SK-N-SH (cell line): ENCODE results near the gene SCUBE3. TPM values are rescaled to one million over a fixed set of nuclear protein-coding genes. Genes with fewer than 3 reads are reported as not detected.

ENCODE experiments used
- CTCF ChIA-PET: fragments of 300-600, 350-600 bp; formaldehyde crosslinking; extraction: SDS; loops from one replicate; lab custom pipeline; 2021; lab: Yijun Ruan, JAX
- POLR2A ChIA-PET: fragments of 350-600 bp; sonication (Branson Sonifier 250); formaldehyde crosslinking; extraction: SDS; loops from one replicate; lab custom pipeline; 2020; ENCODE audit warnings: antibody characterized with exemption, inconsistent platforms; lab: Yijun Ruan, JAX
- DNase-seq: peaks from one replicate; pipeline ENCODE4 v3.0.0; 2012
- H2AFZ ChIP-seq: fragments of 200-600 bp; sonication (generic); 2 replicates; pipeline ENCODE4 v1.8.1; 2016; ENCODE audit warnings: antibody characterized with exemption, mild to moderate bottlenecking, low read depth
- H3F3A ChIP-seq: fragments of 200-600 bp; sonication (generic); replicated peaks from 2 replicates; pipeline ENCODE3; 2016; ENCODE audit warnings: antibody characterized with exemption, mild to moderate bottlenecking; ENCODE audit not compliant: insufficient read depth
- H3K27ac ChIP-seq, 2 experiments: fragments of 200-500 bp in 1 of 2; fragments of 200-600 bp in 1 of 2; sonication (Bioruptor generic) in 1 of 2; sonication (generic), shearing (Covaris generic) in 1 of 2; 2 replicates each; pipeline versions ENCODE4 v1.5.1 to v1.6.1; 2014 to 2016; ENCODE audit warnings: low read depth in 2 of 2, inconsistent platforms in 1 of 2, low read length in 1 of 2, mild to moderate bottlenecking in 1 of 2, mixed read lengths in 1 of 2
- H3K27me3 ChIP-seq: fragments of 200-600 bp; sonication (generic), shearing (Covaris generic); 2 replicates; pipeline ENCODE4 v1.6.1; 2016; ENCODE audit warnings: mixed run types; ENCODE audit not compliant: insufficient read depth
- H3K36me3 ChIP-seq, 2 experiments: fragments of 200-500 bp in 1 of 2; fragments of 200-600 bp in 1 of 2; sonication (Bioruptor generic) in 1 of 2; sonication (generic) in 1 of 2; replicated peaks in 1 of 2; 2 replicates each; pipeline versions ENCODE3 to v1.5.1; 2014 to 2016; ENCODE audit warnings: low read length in 1 of 2, mild to moderate bottlenecking in 1 of 2; ENCODE audit not compliant: insufficient read depth in 2 of 2, control insufficient read depth in 1 of 2
- H3K4me1 ChIP-seq, 2 experiments: fragments of 200-500 bp in 1 of 2; fragments of 200-600 bp in 1 of 2; sonication (Bioruptor generic) in 1 of 2; sonication (generic), shearing (Covaris generic) in 1 of 2; 2 replicates each; pipeline versions ENCODE4 v1.5.1 to v1.6.1; 2014 to 2016; ENCODE audit warnings: low read depth in 1 of 2, low read length in 1 of 2, mixed run types in 1 of 2; ENCODE audit not compliant: insufficient read depth in 2 of 2, control insufficient read depth in 1 of 2
- H3K4me2 ChIP-seq: fragments of 200-600 bp; sonication (generic), shearing (Covaris generic); 2 replicates; pipeline ENCODE4 v1.6.1; 2017; ENCODE audit warnings: mixed run types
- H3K4me3 ChIP-seq, 2 experiments: fragments of 200-500 bp in 1 of 2; fragments of 200-600 bp in 1 of 2; sonication (Bioruptor generic) in 1 of 2; sonication (generic), shearing (Covaris generic) in 1 of 2; 2 replicates each; pipeline versions ENCODE4 v1.5.1 to v1.8.1; 2014 to 2016; ENCODE audit warnings: low read depth in 2 of 2, inconsistent platforms in 1 of 2, low read length in 1 of 2, mild to moderate bottlenecking in 1 of 2, mixed read lengths in 1 of 2, moderate library complexity in 1 of 2
- H3K79me2 ChIP-seq: fragments of 200-600 bp; sonication (generic); 2 replicates; pipeline ENCODE4 v1.8.1; 2017; ENCODE audit warnings: mild to moderate bottlenecking; ENCODE audit not compliant: insufficient read depth
- H3K9ac ChIP-seq: fragments of 200-600 bp; sonication (generic); 2 replicates; pipeline ENCODE4 v1.6.1; 2017; ENCODE audit warnings: mixed run types
- H3K9me2 ChIP-seq: fragments of 200-600 bp; sonication (generic); 2 replicates; pipeline ENCODE4 v1.6.1; 2017; ENCODE audit warnings: mixed run types
- H3K9me3 ChIP-seq: fragments of 200-600 bp; sonication (generic); 2 replicates; pipeline ENCODE4 v1.6.1; 2017; ENCODE audit warnings: mixed run types, mild to moderate bottlenecking, moderate library complexity
- H4K20me1 ChIP-seq: fragments of 200-600 bp; sonication (generic); 2 replicates; pipeline ENCODE4 v1.6.1; 2017; ENCODE audit warnings: mild to moderate bottlenecking, mixed run types; ENCODE audit not compliant: insufficient read depth
- CTCF ChIP-seq: fragments of 200-600 bp; sonication (generic); IDR thresholded peaks from 2 replicates; pipeline ENCODE4 v1.6.1; 2017; ENCODE audit warnings: antibody characterized with exemption, mild to moderate bottlenecking, moderate library complexity
- ELF1 ChIP-seq: IDR thresholded peaks from 2 replicates; pipeline ENCODE4 v1.4.0; 2012
- EZH2phosphoT487 ChIP-seq: fragments of 200-600 bp; sonication (generic); IDR thresholded peaks from 2 replicates; pipeline ENCODE4 v1.6.1; 2017; ENCODE audit warnings: low read depth, mixed run types, mild to moderate bottlenecking, antibody characterized with exemption, moderate library complexity, borderline replicate concordance
- MAX ChIP-seq: IDR thresholded peaks from 2 replicates; pipeline ENCODE4 v1.4.0; 2012; ENCODE audit warnings: low read depth
- MEF2A ChIP-seq: IDR thresholded peaks from 2 replicates; pipeline ENCODE4 v1.4.0; 2012; ENCODE audit warnings: low read depth, borderline replicate concordance
- NFIC ChIP-seq: IDR thresholded peaks from 2 replicates; pipeline ENCODE4 v1.4.0; 2012; ENCODE audit warnings: borderline replicate concordance
- PBX3 ChIP-seq: IDR thresholded peaks from 2 replicates; pipeline ENCODE4; 2012
- RAD21 ChIP-seq: IDR thresholded peaks from 2 replicates; pipeline ENCODE4 v1.6.1; 2012; ENCODE audit warnings: mild to moderate bottlenecking, low read length
- REST ChIP-seq: IDR thresholded peaks from 2 replicates; pipeline ENCODE4 v1.6.1; 2012; ENCODE audit warnings: mild to moderate bottlenecking, low read depth, low read length, moderate library complexity
- RFX5 ChIP-seq: IDR thresholded peaks from 2 replicates; pipeline ENCODE4 v1.6.1; 2012; ENCODE audit warnings: mild to moderate bottlenecking, improper control_type of control experiment, low read length
- SIN3A ChIP-seq: IDR thresholded peaks from 2 replicates; pipeline ENCODE4 v1.6.1; 2012; ENCODE audit warnings: low read depth, mild to moderate bottlenecking, low read length, moderate library complexity, borderline replicate concordance
- USF2 ChIP-seq: fragments of 150-350 bp; IDR thresholded peaks from 2 replicates; pipeline ENCODE4 v1.6.1; 2017; ENCODE audit warnings: antibody characterized with exemption, low read length, low read depth, borderline replicate concordance
- WGBS: methylation state at CpG from one replicate; pipeline ENCODE4 v1.1.6; 2017; ENCODE audit warnings: low lambda C conversion rate; 5-methylcytosine and 5-hydroxymethylcytosine counted together
- polyA plus RNA-seq, 3 experiments: library from polyadenylated mRNA; depleted of rRNA; stranded (reverse); fragments of >200 nt; gene quantifications; 2 replicates each; pipeline ENCODE4 v1.2.3, GENCODE V29; 2012

Gene SCUBE3
- polyA plus RNA-seq, 1 of the 3 experiments (the other 2 are of a cell fraction), result 2.0 TPM

GRCh38 chr6:35164868-35165267, 48.9 kb upstream of the SCUBE3 start:
- Histone ChIP-seq H3K27ac (no peak overlapping the region), H3K9me3 (no peaks in the 10 kb centered on the region; the same call in 1 of the 2 replicates), H3K79me2 (no peaks in the 10 kb centered on the region), H2AFZ (no peak overlapping the region), H3K27me3 (no peaks in the 10 kb centered on the region), H3K4me3 (no peak overlapping the region), H4K20me1 (no peaks in the 10 kb centered on the region), H3F3A (no peaks in the 10 kb centered on the region), H3K9ac (no peak overlapping the region), H3K9me2 (no peaks in the 10 kb centered on the region), H3K4me2 (no peak overlapping the region)
- WGBS, result 85% methylated on average over 4 of the region's 4 CpGs
- CTCF ChIA-PET, result interaction anchor here (1.4 kb wide), 1 partner anchor 51 kb away, joined by 3 read pairs; no protein-coding TSS in a partner anchor
- POLR2A ChIA-PET, result no interaction called here
- no peak for DNase-seq
- no peak for TF ChIP-seq MAX
- TF ChIP-seq EZH2phosphoT487, result no peak
- no peak for TF ChIP-seq MEF2A
- no peak for TF ChIP-seq USF2
- TF ChIP-seq ELF1, result no peak
- TF ChIP-seq SIN3A, result no peak
- no peak for TF ChIP-seq CTCF
- TF ChIP-seq PBX3, result no peak
- TF ChIP-seq REST, result no peak
- TF ChIP-seq RAD21, result no peak
- TF ChIP-seq RFX5, result no peak
- no peak for TF ChIP-seq NFIC
- TF ChIP-seq, all 33 proteins: peak for 0
- Histone ChIP-seq H3K36me3 (no peaks in the 10 kb centered on the region), H3K4me1 (peaks cover under 1 to 26% of the 10 kb centered on the region in 2 experiments; a peak in 3 of 4 replicates)
